Stimulated activated naive CD4-positive, alpha-beta T cell treated with Interleukin-2 at 50 U/mL for 16 hours (primary cell): ENCODE results near the gene SPRYD7.
"Not testable (repeated sequence)": the region's sequence is repeated elsewhere in the genome, so short reads cannot be mapped to it uniquely, and the experiment has no call there.

Experiments used
- DNase-seq: peaks from one replicate; lab custom pipeline; 2025; lab: John Stamatoyannopoulos, UW

The SPRYD7 gene

GRCh38 chr13:49936075-49936967 is at the start of gene SPRYD7:
Gene SPRYD7 (minus strand): TSS chr13:49936340. CDS start chr13:49936235, 105 bp downstream.
- DNase-seq: peak; percentile 93

GRCh38 chr13:49985129-49985528 is 49.0 kb upstream of the SPRYD7 start:
- no peak for DNase-seq

- no peak for DNase-seq
These were observed 44.1 kb upstream of the SPRYD7 start for GRCh38 chr13:49980266-49980665.

GRCh38 chr13:49977992-49978391 is 41.9 kb upstream of the SPRYD7 start:
- no peak for DNase-seq

GRCh38 chr13:49976314-49977258 is 40.4 kb upstream of the SPRYD7 start:
- DNase-seq: peak; percentile 66

- no peak for DNase-seq
These were observed 39.7 kb upstream of the SPRYD7 start for GRCh38 chr13:49975826-49976225.

GRCh38 chr13:49972709-49973108 is 36.6 kb upstream of the SPRYD7 start:
- DNase-seq: no peak

- DNase-seq: no peak
These were observed 31.3 kb upstream of the SPRYD7 start for GRCh38 chr13:49967456-49967855.

GRCh38 chr13:49958321-49958720 is 22.2 kb upstream of the SPRYD7 start:
- DNase-seq: no peak

GRCh38 chr13:49956131-49956530 is 20.0 kb upstream of the SPRYD7 start:
- DNase-seq: no peak

GRCh38 chr13:49954674-49955455 is 18.7 kb upstream of the SPRYD7 start:
- DNase-seq: no peak

- no peak for DNase-seq
These were observed 17.4 kb upstream of the SPRYD7 start for GRCh38 chr13:49953560-49953959.

GRCh38 chr13:49951754-49952535 is 15.8 kb upstream of the SPRYD7 start:
- DNase-seq: no peak

GRCh38 chr13:49948777-49949270 is 12.7 kb upstream of the SPRYD7 start:
- not testable (repeated sequence) for DNase-seq

GRCh38 chr13:49939321-49939720 is 3.2 kb upstream of the SPRYD7 start:
- no peak for DNase-seq

GRCh38 chr13:49938921-49939320 is 2.8 kb upstream of the SPRYD7 start:
- no peak for DNase-seq

- DNase-seq: no peak
These were observed 2.2 kb upstream of the SPRYD7 start for GRCh38 chr13:49938314-49938713.

GRCh38 chr13:49936968-49937273 is 781 bp upstream of the SPRYD7 start:
- no peak for DNase-seq

- peak; percentile 15 for DNase-seq
These were observed 717 bp downstream of the SPRYD7 start for GRCh38 chr13:49935171-49936074.

- no peak for DNase-seq
These were observed 2.6 kb downstream of the SPRYD7 start for GRCh38 chr13:49933511-49933910.
